ENCODE data around the gene NR2C2.
A peak's percentile ranks its signal among the peaks of the same experiment; 100 is the strongest.
"Not testable (repeated sequence)": the region's sequence is repeated elsewhere in the genome, so short reads cannot be mapped to it uniquely, and the experiment has no call there.

The NR2C2 gene

GRCh38 chr3:14947100-14947885 lies at the start of gene NR2C2:
NR2C2 (plus strand) TSS chr3:14947583; CDS start chr3:15003915, 56,332 bp downstream.
- peak; percentile 89 to 90 for DNase-seq

GRCh38 chr3:14898929-14899328 lies 48.5 kb upstream of the NR2C2 start:
- DNase-seq: no peak

- no peak for DNase-seq
Observed at GRCh38 chr3:14899993-14900618, 47.3 kb upstream of the NR2C2 start.

GRCh38 chr3:14900881-14901873 lies 46.2 kb upstream of the NR2C2 start:
- no peak for DNase-seq

GRCh38 chr3:14902719-14903118 lies 44.7 kb upstream of the NR2C2 start:
- no peak for DNase-seq

- DNase-seq: not testable (repeated sequence)
Observed at GRCh38 chr3:14903501-14903900, 43.9 kb upstream of the NR2C2 start.

- DNase-seq: no peak
Observed at GRCh38 chr3:14905055-14905657, 42.2 kb upstream of the NR2C2 start.

GRCh38 chr3:14906355-14906971 lies 40.9 kb upstream of the NR2C2 start:
- no peak for DNase-seq

- no peak for DNase-seq
Observed at GRCh38 chr3:14907043-14907966, 40.1 kb upstream of the NR2C2 start.

- no peak for DNase-seq
Observed at GRCh38 chr3:14909250-14909649, 38.1 kb upstream of the NR2C2 start.

GRCh38 chr3:14911651-14912050 lies 35.7 kb upstream of the NR2C2 start:
- DNase-seq: no peak

- DNase-seq: no peak
Observed at GRCh38 chr3:14913071-14913925, 34.1 kb upstream of the NR2C2 start.

GRCh38 chr3:14913926-14914778 lies 33.2 kb upstream of the NR2C2 start:
- no peak for DNase-seq

- no peak for DNase-seq
Observed at GRCh38 chr3:14914779-14915117, 32.6 kb upstream of the NR2C2 start.

- peak in 1 of 2 donors; percentile 28 for DNase-seq
Observed at GRCh38 chr3:14915636-14916222, 31.7 kb upstream of the NR2C2 start.

- DNase-seq: no peak
Observed at GRCh38 chr3:14918356-14918860, 29.0 kb upstream of the NR2C2 start.

GRCh38 chr3:14920536-14920935 lies 26.8 kb upstream of the NR2C2 start:
- no peak for DNase-seq

GRCh38 chr3:14921034-14921616 lies 26.3 kb upstream of the NR2C2 start:
- peak; percentile 79 to 81 for DNase-seq

Measured in CD4-positive, alpha-beta T cell treated with Interleukin-4 for 1 hour (primary cell).